Measurements from ENCODE around the gene CELF2. TPM values are rescaled to one million over a fixed set of nuclear protein-coding genes. Genes with fewer than 3 reads are reported as not detected.
A peak's percentile ranks its signal among the peaks of the same experiment; 100 is the strongest.

CELF2 gene
- polyA plus RNA-seq, 3 donors, result 11.4 to 11.9 (median 11.8) TPM

DNA sequence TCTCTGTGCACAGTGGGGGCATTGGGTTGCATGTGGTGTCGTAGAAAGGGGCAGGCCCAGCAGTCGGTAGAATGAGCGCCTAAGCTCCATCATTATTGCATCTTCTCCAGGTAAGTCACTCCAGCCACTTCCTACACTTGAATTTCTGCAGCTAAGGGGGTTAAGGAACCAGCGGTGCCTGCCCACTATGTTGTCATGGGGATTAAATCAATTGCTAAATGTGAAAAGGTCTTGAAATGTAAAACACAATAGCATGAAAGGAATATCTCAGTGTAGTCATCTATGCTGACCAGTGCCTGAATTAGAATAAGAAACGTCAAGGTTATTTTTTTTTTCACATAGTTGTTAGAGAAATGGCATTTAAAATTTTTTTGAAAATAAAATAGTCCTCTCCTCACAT, 15.2 kb upstream of the CELF2 start:
- DNase-seq (ENCODE audit: extremely low read depth in 1 of 11, low read depth in 9 of 11, low spot score in 4 of 11), result no peak

DNA sequence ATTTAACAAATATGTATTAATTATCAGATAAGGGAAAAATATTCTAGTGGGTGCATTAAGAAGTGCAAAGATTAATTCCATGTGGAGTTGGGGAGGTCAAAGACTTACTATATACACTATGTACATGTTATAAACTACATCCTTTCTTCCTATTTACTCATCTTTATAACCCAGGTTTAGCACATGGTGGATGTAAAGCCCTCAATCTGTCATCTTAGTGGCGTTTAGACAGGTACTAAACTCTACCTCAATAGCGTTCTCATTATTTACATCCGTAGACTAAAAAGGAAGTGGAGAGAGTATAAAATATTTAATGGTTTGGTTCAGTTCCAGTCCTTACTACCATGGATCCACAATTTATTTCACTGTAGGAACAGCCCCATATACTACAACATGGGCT, 14.8 kb upstream of the CELF2 start:
- DNase-seq (ENCODE audit: extremely low read depth in 1 of 11, low read depth in 9 of 11, low spot score in 4 of 11), result no peak

DNA sequence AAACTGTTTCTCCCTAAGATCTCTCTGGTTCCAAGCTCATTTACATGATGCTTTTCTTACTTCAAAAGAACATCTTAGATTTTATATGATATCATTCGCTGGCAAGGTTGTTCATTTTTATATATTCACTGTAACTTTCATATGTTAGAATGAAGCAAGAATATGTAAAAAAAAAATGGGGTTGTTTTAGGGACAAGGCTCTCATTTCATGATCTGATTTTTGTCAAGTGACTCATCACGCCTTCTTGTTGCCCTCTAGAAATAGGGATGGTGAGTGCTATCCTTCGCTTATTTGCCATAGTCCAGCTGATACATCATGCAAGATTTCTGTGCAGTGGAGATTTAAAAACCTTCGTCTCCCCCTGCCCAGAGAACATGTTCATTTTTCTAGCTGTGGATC, 14.0 kb upstream of the CELF2 start:
- DNase-seq (ENCODE audit: extremely low read depth in 1 of 11, low read depth in 9 of 11, low spot score in 4 of 11), result no peak

- DNase-seq (ENCODE audit: extremely low read depth in 1 of 11, low read depth in 9 of 11, low spot score in 4 of 11), result no peak
Measured at GRCh38 chr10:11004144-11005077, 13.3 kb upstream of the CELF2 start.

GRCh38 chr10:11005725-11006427, 11.8 kb upstream of the CELF2 start:
- no peak for DNase-seq (ENCODE audit: extremely low read depth in 1 of 11, low read depth in 9 of 11, low spot score in 4 of 11)

DNA sequence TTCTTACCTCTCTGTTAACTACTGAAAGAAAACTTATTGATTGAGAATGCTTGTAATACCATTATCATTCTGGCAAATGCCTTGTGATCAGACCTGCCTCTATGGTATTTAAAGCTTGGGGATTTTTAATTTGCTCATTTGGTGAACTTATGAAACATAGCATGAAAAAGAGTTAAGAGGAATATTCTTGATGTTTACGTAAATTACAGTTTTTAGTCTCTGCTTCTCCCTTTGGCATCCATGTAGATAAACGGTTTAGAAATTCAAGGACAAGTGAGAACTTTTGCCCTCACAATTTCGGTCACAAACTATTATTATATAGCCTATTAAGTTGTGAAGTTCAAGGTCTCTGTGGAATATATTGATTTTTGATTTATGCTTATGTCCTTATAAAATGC, 11.2 kb upstream of the CELF2 start:
- DNase-seq (ENCODE audit: extremely low read depth in 1 of 11, low read depth in 9 of 11, low spot score in 4 of 11), result no peak

DNA sequence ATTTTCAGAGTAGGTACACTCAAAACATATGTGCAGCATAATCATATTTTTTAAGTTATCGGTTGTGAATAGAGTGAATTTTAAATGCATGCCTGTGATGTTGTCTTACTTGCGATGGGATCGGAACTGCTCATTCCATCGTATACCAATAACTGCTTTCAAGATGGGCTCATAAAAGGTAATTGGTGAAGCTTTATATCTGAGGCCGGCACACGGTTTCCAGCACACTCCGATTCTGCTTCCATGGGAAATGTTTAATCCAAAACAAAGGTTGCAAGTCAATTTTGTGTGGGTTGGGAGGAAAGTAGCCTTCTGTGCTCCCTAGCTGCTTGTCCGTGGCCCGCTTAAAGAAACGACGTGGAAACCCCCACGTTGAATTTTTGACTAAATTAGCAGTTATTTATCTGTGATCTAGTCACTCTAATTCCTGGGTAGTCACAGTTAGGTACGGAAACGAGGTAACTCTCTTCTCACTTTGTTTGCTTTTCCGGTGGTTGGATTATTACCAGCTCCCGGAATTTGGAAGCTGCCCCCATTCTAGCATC, 10.1 kb upstream of the CELF2 start:
- DNase-seq (ENCODE audit: extremely low read depth in 1 of 11, low read depth in 9 of 11, low spot score in 4 of 11), result no peak

GRCh38 chr10:11009471-11010308, 8.0 kb upstream of the CELF2 start:
- no peak for DNase-seq (ENCODE audit: extremely low read depth in 1 of 11, low read depth in 9 of 11, low spot score in 4 of 11)

DNA sequence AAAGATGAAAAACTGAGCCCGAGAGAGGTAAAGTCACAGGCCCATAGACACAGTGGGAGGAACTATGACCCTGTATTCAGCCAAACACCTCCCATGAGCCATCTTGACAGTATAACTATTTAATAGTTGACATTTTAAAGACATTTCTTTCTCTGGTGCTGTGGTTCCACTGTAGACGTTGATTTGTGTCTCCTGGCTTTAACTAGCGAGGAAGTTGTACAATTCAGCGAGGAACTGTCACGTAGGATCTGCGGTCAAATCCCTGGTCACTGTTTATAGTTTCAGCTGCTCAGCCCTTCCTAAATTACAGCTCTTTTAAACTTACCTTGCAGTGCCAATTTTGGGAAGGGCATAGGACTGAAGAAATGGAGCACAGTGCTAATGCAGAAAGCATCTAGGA, 7.1 kb upstream of the CELF2 start:
- no peak for DNase-seq (ENCODE audit: extremely low read depth in 1 of 11, low read depth in 9 of 11, low spot score in 4 of 11)

DNA sequence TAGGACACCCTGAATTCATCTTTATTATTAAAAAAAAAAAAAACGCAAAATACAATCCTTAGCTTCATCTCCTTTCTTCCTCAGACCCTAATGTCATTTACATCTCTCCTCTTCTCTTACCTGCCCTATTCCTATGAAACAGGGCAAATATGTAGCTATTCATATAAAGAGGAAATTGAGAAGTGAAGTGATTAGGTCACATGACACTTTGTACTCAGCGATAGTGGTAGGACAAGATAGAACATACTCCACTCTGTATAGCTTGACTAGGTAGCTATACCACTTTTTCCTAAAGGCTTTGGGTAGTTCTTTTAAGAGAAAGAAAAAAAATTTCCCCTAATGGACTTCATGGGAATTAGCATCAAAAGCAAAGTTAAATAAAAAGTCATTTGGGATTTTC, 6.2 kb upstream of the CELF2 start:
- DNase-seq (ENCODE audit: extremely low read depth in 1 of 11, low read depth in 9 of 11, low spot score in 4 of 11), result no peak

DNA sequence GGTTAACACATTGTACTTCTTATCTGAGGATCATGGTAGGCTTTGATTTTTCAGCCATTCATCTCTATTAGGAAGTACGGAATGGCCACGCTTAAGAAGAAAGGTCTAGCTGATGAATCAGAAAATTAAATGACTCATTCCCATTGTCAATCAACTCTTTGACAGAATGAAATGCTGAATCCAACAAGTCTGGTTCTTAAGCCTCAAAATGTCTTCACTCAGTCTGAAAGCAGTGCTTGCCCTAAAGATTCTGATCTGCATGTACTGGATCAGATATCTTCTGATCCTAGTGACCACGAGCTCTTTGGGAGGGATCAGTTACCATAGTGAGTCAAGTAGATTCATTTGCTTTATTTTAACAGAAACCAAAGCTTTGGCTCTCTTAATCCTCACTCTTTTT, 5.7 kb upstream of the CELF2 start:
- no peak for DNase-seq (ENCODE audit: extremely low read depth in 1 of 11, low read depth in 9 of 11, low spot score in 4 of 11)

- no peak for DNase-seq (ENCODE audit: extremely low read depth in 1 of 11, low read depth in 9 of 11, low spot score in 4 of 11)
Measured at GRCh38 chr10:11012421-11013295, 5.0 kb upstream of the CELF2 start.

GRCh38 chr10:11013836-11014235, 3.8 kb upstream of the CELF2 start:
- no peak for DNase-seq (ENCODE audit: extremely low read depth in 1 of 11, low read depth in 9 of 11, low spot score in 4 of 11)

- DNase-seq (ENCODE audit: extremely low read depth in 1 of 11, low read depth in 9 of 11, low spot score in 4 of 11), result peak in 2 of 11 donors; percentile 24 to 27
Measured at GRCh38 chr10:11014671-11015445, 2.8 kb upstream of the CELF2 start.

GRCh38 chr10:11015446-11015934, 2.2 kb upstream of the CELF2 start:
- DNase-seq (ENCODE audit: extremely low read depth in 1 of 11, low read depth in 9 of 11, low spot score in 4 of 11), result no peak

DNA sequence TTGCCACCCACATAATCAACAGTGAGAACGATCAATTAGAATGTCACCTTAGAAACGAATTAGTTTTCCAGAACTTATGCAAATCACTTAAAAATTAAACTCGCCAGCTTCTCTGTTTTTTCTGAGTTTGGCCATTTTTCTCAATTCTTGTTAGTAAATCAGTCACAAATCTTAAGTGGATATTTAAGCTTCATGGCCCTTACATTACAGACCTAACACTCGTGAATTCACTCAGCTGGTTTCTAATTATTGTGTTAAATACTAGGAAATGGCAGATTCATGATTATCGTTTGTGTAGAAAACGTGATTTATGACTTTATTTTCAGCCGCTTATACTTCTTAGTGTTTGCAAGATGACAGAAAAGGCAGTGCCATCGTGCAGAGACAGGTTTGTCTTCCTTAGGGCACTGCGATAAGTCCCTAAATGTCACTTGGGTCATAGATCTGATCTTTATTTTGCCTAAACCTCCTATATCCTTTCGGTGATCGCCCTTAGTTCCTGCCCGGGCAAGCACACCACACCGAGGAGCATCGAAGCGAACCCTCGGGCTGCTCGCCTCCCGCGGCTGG, 587 bp upstream of the CELF2 start:
- peak in 1 of 11 donors; percentile 29 for DNase-seq (ENCODE audit: extremely low read depth in 1 of 11, low read depth in 9 of 11, low spot score in 4 of 11)

DNA sequence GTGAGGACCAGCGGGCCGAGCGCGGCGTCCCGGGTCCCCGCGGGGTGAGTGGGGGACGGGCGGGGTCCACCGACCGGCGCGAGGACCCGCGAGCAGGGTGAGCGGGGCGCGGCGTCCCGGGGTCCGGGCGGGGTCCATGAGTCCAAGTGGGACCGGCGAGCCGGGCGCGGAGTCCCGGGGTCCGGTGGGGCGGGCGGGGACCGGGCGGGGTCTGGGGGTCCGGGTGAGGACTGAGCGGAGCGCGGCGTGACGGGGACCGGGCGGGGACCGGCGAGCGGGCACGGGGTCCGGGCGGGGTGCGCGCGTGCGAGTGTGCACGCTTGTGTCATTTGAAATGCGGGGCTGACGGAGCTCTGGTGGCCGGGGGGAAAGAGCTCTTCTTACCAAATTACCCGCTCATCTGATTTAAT, 765 bp downstream of the CELF2 start:
- DNase-seq (ENCODE audit: extremely low read depth in 1 of 11, low read depth in 9 of 11, low spot score in 4 of 11), result no peak
